Transverse colon (tissue), 4 donors: ENCODE data around the gene TSPAN9. TPM values are rescaled to one million over a fixed set of nuclear protein-coding genes. Genes with fewer than 3 reads are reported as not detected.

Experiments used
- DNase-seq: peaks from one replicate; pipeline ENCODE4 v3.0.0-alpha.2; 2019
- H3K27ac ChIP-seq, 4 donors: fragments of 200-600 bp; sonication (generic); 2 replicates each; pipeline ENCODE4 v1.5.1; 2016 to 2018; ENCODE audit warnings: inconsistent platforms in 4 of 4
- H3K27me3 ChIP-seq: fragments of 200-600 bp; sonication (generic); 2 replicates; pipeline ENCODE4 v1.5.1; 2017; ENCODE audit warnings: inconsistent platforms
- H3K36me3 ChIP-seq, 4 donors: fragments of 200-600 bp; sonication (generic); 2 replicates each; pipeline ENCODE4 v1.5.1; 2017 to 2019; ENCODE audit warnings: inconsistent platforms in 4 of 4
- H3K4me1 ChIP-seq, 4 donors: fragments of 200-600 bp; sonication (generic); 2 replicates each; pipeline ENCODE4 v1.5.1; 2017 to 2020; ENCODE audit warnings: inconsistent platforms in 4 of 4
- H3K4me3 ChIP-seq, 4 donors: fragments of 200-600 bp; sonication (generic); 1 replicate in 1 of 4; 2 replicates in 3 of 4; pipeline versions ENCODE4 v1.5.1 to v1.6.1; 2017 to 2019; ENCODE audit warnings: inconsistent platforms in 4 of 4
- H3K9me3 ChIP-seq, 2 donors: fragments of 200-600 bp; sonication (generic); 2 replicates each; pipeline ENCODE4 v1.5.1; 2017 to 2019; ENCODE audit warnings: inconsistent platforms in 2 of 2
- EP300 ChIP-seq: sonication (generic); formaldehyde crosslinking; IDR thresholded peaks from one replicate; pipeline ENCODE4 v1.6.1; 2017; ENCODE audit warnings: antibody characterized with exemption, low read depth
- POLR2A ChIP-seq: fragments of 450-650 bp; IDR thresholded peaks from one replicate; pipeline ENCODE4 v1.6.1; 2016; ENCODE audit warnings: antibody characterized with exemption, mild to moderate bottlenecking, moderate library complexity
- POLR2AphosphoS5 ChIP-seq, 3 donors: sonication (generic); formaldehyde crosslinking; IDR thresholded peaks; one replicate each; pipeline ENCODE4 v1.6.1; 2016; ENCODE audit warnings: antibody characterized with exemption in 3 of 3
- WGBS, 2 donors: methylation state at CpG; one replicate each; pipeline ENCODE4 v1.1.5; 2018; ENCODE audit warnings: low coverage in 1 of 2; 5-methylcytosine and 5-hydroxymethylcytosine counted together
- in situ Hi-C, 4 donors: fragments of 200-750 bp; cut with MboI; loops; one replicate each; pipeline versions ENCODE4 v1.15.0 to v1.15.1; 2017; ENCODE audit warnings: low sequenced_read_pairs in 3 of 4, low pct_ligation_motif_present in 1 of 4, low pct_unique_long_range_greater_than_20kb in 1 of 4
- intact Hi-C: fragments of 100-400 bp; cut with DNase I; formaldehyde crosslinking; loops from one replicate; pipeline ENCODE4 v1.15.1; 2023; ENCODE audit warnings: low total_unique reads
- total RNA-seq, 4 donors: library from RNA; depleted of rRNA; stranded (reverse); fragments of >200 nt; gene quantifications; one replicate each; pipeline ENCODE4 v1.1.0, GENCODE V29; 2016
- TF ChIP-seq, protein P1 (sequence below), 5 experiments: fragments of 200-600 bp in 3 of 5; fragments of 450-650 bp in 2 of 5; sonication (generic) in 3 of 5; IDR thresholded peaks; 1 replicate in 2 of 5; 2 replicates in 3 of 5; pipeline ENCODE4 v1.5.1; 2016 to 2017; ENCODE audit warnings: antibody characterized with exemption in 5 of 5, inconsistent platforms in 3 of 5, mild to moderate bottlenecking in 2 of 5, moderate library complexity in 1 of 5

The TSPAN9 gene
- total RNA-seq, 4 donors from 2014 or later: 4.2 to 9.3 (median 6.1) TPM

GRCh38 chr12:3272958-3273357, 195.8 kb downstream of the TSPAN9 start:
- Histone ChIP-seq H3K4me3 (no peak overlapping the region), H3K36me3 (no peaks in the 10 kb centered on the region), H3K9me3 (no peaks in the 10 kb centered on the region), H3K4me1 (peaks cover 0 to 4% (median 2%) of the 10 kb centered on the region in 4 donors), H3K27me3 (no peaks in the 10 kb centered on the region), H3K27ac (no peak overlapping the region)
- TF ChIP-seq EP300 (no peak), POLR2AphosphoS5 (IDR thresholded peaks at IDR 0.05) (no peak), POLR2A (no peak)
- TF ChIP-seq, protein P1, sequence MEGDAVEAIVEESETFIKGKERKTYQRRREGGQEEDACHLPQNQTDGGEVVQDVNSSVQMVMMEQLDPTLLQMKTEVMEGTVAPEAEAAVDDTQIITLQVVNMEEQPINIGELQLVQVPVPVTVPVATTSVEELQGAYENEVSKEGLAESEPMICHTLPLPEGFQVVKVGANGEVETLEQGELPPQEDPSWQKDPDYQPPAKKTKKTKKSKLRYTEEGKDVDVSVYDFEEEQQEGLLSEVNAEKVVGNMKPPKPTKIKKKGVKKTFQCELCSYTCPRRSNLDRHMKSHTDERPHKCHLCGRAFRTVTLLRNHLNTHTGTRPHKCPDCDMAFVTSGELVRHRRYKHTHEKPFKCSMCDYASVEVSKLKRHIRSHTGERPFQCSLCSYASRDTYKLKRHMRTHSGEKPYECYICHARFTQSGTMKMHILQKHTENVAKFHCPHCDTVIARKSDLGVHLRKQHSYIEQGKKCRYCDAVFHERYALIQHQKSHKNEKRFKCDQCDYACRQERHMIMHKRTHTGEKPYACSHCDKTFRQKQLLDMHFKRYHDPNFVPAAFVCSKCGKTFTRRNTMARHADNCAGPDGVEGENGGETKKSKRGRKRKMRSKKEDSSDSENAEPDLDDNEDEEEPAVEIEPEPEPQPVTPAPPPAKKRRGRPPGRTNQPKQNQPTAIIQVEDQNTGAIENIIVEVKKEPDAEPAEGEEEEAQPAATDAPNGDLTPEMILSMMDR (IDR thresholded peaks at IDR 0.05): no peak
- no peak for DNase-seq
- in situ Hi-C loops: loop anchor here in 3 of 4 donors (5.0 to 25.0 kb wide), 3 partner anchors 136 to 138 kb away; no protein-coding TSS in a partner anchor
- 85% methylated on average over 9 of the region's 9 CpGs; no CpG with 5 or more reads in 1 of the 2 donors for WGBS, 2 donors
- intact Hi-C loops: loop anchor here (5.0 kb wide), 1 partner anchor 201 kb away; no protein-coding TSS in a partner anchor

GRCh38 chr12:3273409-3273853, 196.3 kb downstream of the TSPAN9 start:
- Histone ChIP-seq H3K27me3 (no peaks in the 10 kb centered on the region), H3K4me1 (peaks cover 0 to 4% (median 2%) of the 10 kb centered on the region in 4 donors), H3K9me3 (no peaks in the 10 kb centered on the region), H3K27ac (no peak overlapping the region), H3K4me3 (no peak overlapping the region), H3K36me3 (no peaks in the 10 kb centered on the region)
- TF ChIP-seq EP300: no peak
- TF ChIP-seq, protein P1 (IDR thresholded peaks at IDR 0.05): no peak
- WGBS, 2 donors: 65 to 74% methylated on average over 4 to 7 of the region's 7 CpGs
- DNase-seq: no peak
- in situ Hi-C loops: loop anchor here in 3 of 4 donors (5.0 to 25.0 kb wide), 3 partner anchors 136 to 139 kb away; no protein-coding TSS in a partner anchor
- intact Hi-C loops: loop anchor here (5.0 kb wide), 1 partner anchor 201 kb away; no protein-coding TSS in a partner anchor

DNA sequence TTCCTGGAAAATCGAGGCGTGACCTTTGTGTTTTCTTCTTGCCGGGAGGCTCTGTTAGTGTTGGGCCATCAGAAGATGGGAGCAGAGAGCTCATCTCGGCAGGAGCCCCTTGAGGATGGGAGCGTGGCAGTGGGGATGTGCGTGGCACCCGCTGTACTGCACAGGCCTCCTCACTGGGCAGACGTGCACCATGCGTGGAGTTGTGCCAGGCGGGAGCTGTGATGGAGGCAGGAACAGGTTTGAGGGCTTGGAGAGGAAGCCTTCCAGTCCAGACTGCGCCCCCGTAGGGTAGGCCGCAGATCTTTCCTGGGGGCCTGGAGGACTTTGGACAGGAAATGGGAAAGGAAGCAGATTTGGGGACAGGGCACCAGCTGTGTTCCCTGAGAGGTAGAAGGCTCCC, 197.5 kb downstream of the TSPAN9 start:
- no peak for TF ChIP-seq POLR2AphosphoS5 (IDR thresholded peaks at IDR 0.05)
- no peak for TF ChIP-seq POLR2A
- TF ChIP-seq EP300: no peak
- TF ChIP-seq, protein P1 (IDR thresholded peaks at IDR 0.05): no peak
- Histone ChIP-seq H3K4me3 (no peak overlapping the region), H3K27ac (no peak overlapping the region), H3K27me3 (no peaks in the 10 kb centered on the region), H3K4me1 (peaks cover 0 to 4% (median 2%) of the 10 kb centered on the region in 4 donors), H3K9me3 (no peaks in the 10 kb centered on the region), H3K36me3 (no peaks in the 10 kb centered on the region)
- no peak for DNase-seq
- in situ Hi-C loops: loop anchor here in 3 of 4 donors (5.0 to 25.0 kb wide), 4 partner anchors 137 to 513 kb away; no protein-coding TSS in a partner anchor
- intact Hi-C loops: loop anchor here (5.0 kb wide), 1 partner anchor 202 kb away; no protein-coding TSS in a partner anchor
- 82% methylated on average over 12 of the region's 13 CpGs; no CpG with 5 or more reads in 1 of the 2 donors for WGBS, 2 donors

GRCh38 chr12:3275171-3276041, 198.2 kb downstream of the TSPAN9 start:
- no peaks in the 10 kb centered on the region for H3K9me3 ChIP-seq

More at GRCh38 chr12:3275171-3276041, 198.2 kb downstream of the TSPAN9 start:
- Histone ChIP-seq H3K36me3 (no peaks in the 10 kb centered on the region), H3K27me3 (no peaks in the 10 kb centered on the region), H3K27ac (no peak overlapping the region), H3K4me1 (peaks cover 0 to 4% (median 2%) of the 10 kb centered on the region in 4 donors), H3K4me3 (no peak overlapping the region)
- intact Hi-C loops: loop anchor here (2.0 kb wide), 1 partner anchor 141 kb away; no protein-coding TSS in a partner anchor
- in situ Hi-C loops: loop anchor here in 2 of 4 donors (10.0 to 25.0 kb wide), 2 partner anchors 141 to 512 kb away; no protein-coding TSS in a partner anchor
- TF ChIP-seq, protein P1 (IDR thresholded peaks at IDR 0.05): peak; percentile 87 to 98 (median 97)
- no peak for TF ChIP-seq POLR2A
- WGBS, 2 donors: 51 to 98% methylated on average over 7 to 29 of the region's 29 CpGs
- peak; percentile 71 for DNase-seq
